B cell (primary cell): ENCODE measurements around the gene NUAK1. TPM values are rescaled to one million over a fixed set of nuclear protein-coding genes. Genes with fewer than 3 reads are reported as not detected.

ENCODE experiments used
- ATAC-seq: fragments of 200-7000 bp; cut with Tn5 transposase; one replicate; pipeline ENCODE4 v1.10.0; 2021; ENCODE audit warnings: low read depth, mild to moderate bottlenecking, moderate number of reproducible peaks, moderate library complexity
- CTCF ChIA-PET: fragments of 350-600 bp; sonication (Branson Sonifier 250); formaldehyde crosslinking; loops from one replicate; lab custom pipeline; 2021; ENCODE audit warnings: antibody characterized with exemption, inconsistent platforms; lab: Charles Lee
- POLR2A ChIA-PET: fragments of 350-600 bp; sonication (Branson Sonifier 250); formaldehyde crosslinking; loops from one replicate; lab custom pipeline; 2021; ENCODE audit warnings: antibody characterized with exemption; lab: Charles Lee
- DNase-seq: peaks from one replicate; pipeline ENCODE4 v3.0.0; 2013
- H2AFZ ChIP-seq: 2 replicates; pipeline ENCODE4 v1.6.1; 2012; ENCODE audit warnings: mild to moderate bottlenecking, low read depth, low read length; ENCODE audit not compliant: insufficient read depth, poor library complexity, severe bottlenecking
- H3K27ac ChIP-seq, 2 donors: 1 replicate in 1 of 2; 2 replicates in 1 of 2; pipeline ENCODE4 v1.5.1; 2012 to 2013; ENCODE audit warnings: low read length in 2 of 2, mild to moderate bottlenecking in 2 of 2, moderate library complexity in 1 of 2
- H3K27me3 ChIP-seq, 4 experiments: fragments of 200-600 bp in 1 of 4; sonication (generic) in 1 of 4; replicated peaks in 1 of 4; 1 replicate in 2 of 4; 2 replicates in 2 of 4; pipeline versions ENCODE4 v1.6.1 to v1.7.0; 2013 to 2016; ENCODE audit warnings: low read length in 3 of 4, mild to moderate bottlenecking in 2 of 4, mixed read lengths in 1 of 4, moderate library complexity in 1 of 4; ENCODE audit not compliant: insufficient read depth in 4 of 4, control insufficient read depth in 3 of 4; ENCODE audit errors: control extremely low read depth in 1 of 4
- H3K36me3 ChIP-seq, 2 experiments: replicated peaks in 1 of 2; 1 replicate in 1 of 2; 2 replicates in 1 of 2; pipeline versions ENCODE4 v1.6.1 to v1.7.1; 2013; ENCODE audit warnings: low read length in 1 of 2; ENCODE audit not compliant: insufficient read depth in 2 of 2, control insufficient read depth in 1 of 2; ENCODE audit errors: control extremely low read depth in 1 of 2, extremely low read depth in 1 of 2
- H3K4me1 ChIP-seq, 2 donors: fragments of 200-600 bp in 1 of 2; sonication (generic) in 1 of 2; 1 replicate in 1 of 2; 2 replicates in 1 of 2; pipeline versions ENCODE4 v1.5.1 to v1.6.1; 2013 to 2017; ENCODE audit warnings: low read length in 2 of 2; ENCODE audit not compliant: control insufficient read depth in 2 of 2, insufficient read depth in 2 of 2
- H3K4me2 ChIP-seq: replicated peaks from 2 replicates; pipeline ENCODE3; 2012; ENCODE audit warnings: mild to moderate bottlenecking, low read depth, low read length; ENCODE audit not compliant: poor library complexity, severe bottlenecking
- H3K4me3 ChIP-seq, 5 experiments: fragments of 200-600 bp in 1 of 5; sonication (generic) in 1 of 5; 1 replicate in 3 of 5; 2 replicates in 2 of 5; pipeline versions ENCODE4 v1.5.1 to v1.7.0; 2011 to 2016; ENCODE audit warnings: low read length in 4 of 5, mild to moderate bottlenecking in 4 of 5, low read depth in 2 of 5, control low read depth in 1 of 5, moderate library complexity in 1 of 5; ENCODE audit not compliant: insufficient read depth in 1 of 5; ENCODE audit errors: control extremely low read depth in 1 of 5, extremely low read depth in 1 of 5
- H3K79me2 ChIP-seq: fragments of 200-600 bp; sonication (generic); one replicate; pipeline ENCODE4 v1.6.0; 2016; ENCODE audit warnings: low read length; ENCODE audit not compliant: control insufficient read depth, insufficient read depth
- H3K9ac ChIP-seq: fragments of 200-600 bp; sonication (generic); 2 replicates; pipeline ENCODE4 v1.6.1; 2017; ENCODE audit warnings: mild to moderate bottlenecking, low read length, moderate library complexity
- H3K9me3 ChIP-seq, 3 donors: one replicate each; pipeline versions ENCODE4 v1.6.1 to v1.7.1; 2013; ENCODE audit warnings: low read length in 2 of 3; ENCODE audit not compliant: control insufficient read depth in 2 of 3, insufficient read depth in 1 of 3; ENCODE audit errors: control extremely low read depth in 1 of 3
- H4K20me1 ChIP-seq: 2 replicates; pipeline ENCODE4 v1.6.0; 2012; ENCODE audit warnings: mild to moderate bottlenecking, low read length; ENCODE audit not compliant: insufficient read depth, control insufficient read depth, poor library complexity, severe bottlenecking
- H3K27ac Mint-ChIP-seq: one replicate; pipeline ENCODE4 v1.8.0; 2021; ENCODE audit warnings: mixed read lengths
- H3K27me3 Mint-ChIP-seq: one replicate; pipeline ENCODE4 v1.8.0; 2021; ENCODE audit warnings: mixed read lengths
- H3K4me1 Mint-ChIP-seq: one replicate; pipeline ENCODE4 v1.8.0; 2021; ENCODE audit warnings: mixed read lengths
- H3K4me3 Mint-ChIP-seq: one replicate; pipeline ENCODE4 v1.8.0; 2021; ENCODE audit warnings: mixed read lengths
- H3K9me3 Mint-ChIP-seq: one replicate; pipeline ENCODE4 v1.8.0; 2022; ENCODE audit warnings: mixed read lengths; ENCODE audit not compliant: insufficient read depth
- CTCF ChIP-seq: fragments of 200-600 bp; IDR thresholded peaks from one replicate; pipeline ENCODE4 v1.8.0; 2022; ENCODE audit warnings: antibody characterized with exemption, mild to moderate bottlenecking
- EZH2 ChIP-seq: IDR thresholded peaks from 2 replicates; pipeline ENCODE4 v1.6.1; 2012; ENCODE audit warnings: borderline replicate concordance, low read depth, mild to moderate bottlenecking, moderate library complexity, low read length; ENCODE audit not compliant: insufficient read depth, poor library complexity, severe bottlenecking
- WGBS: methylation state at CpG from one replicate; pipeline ENCODE4 v1.1.5; 2013; ENCODE audit warnings: missing lambda C conversion rate; ENCODE audit not compliant: insufficient coverage; 5-methylcytosine and 5-hydroxymethylcytosine counted together
- intact Hi-C: fragments of 100-400 bp; cut with micrococcal nuclease; formaldehyde crosslinking; loops from one replicate; pipeline ENCODE4 v1.10.0; 2022
- polyA plus RNA-seq: library from polyadenylated mRNA; depleted of rRNA; stranded (reverse); fragments of >200 nt; gene quantifications from 2 replicates; pipeline ENCODE4 v1.2.3, GENCODE V29; 2012
- total RNA-seq, 2 donors: library from RNA; stranded (reverse); fragments of 120-200 nt in 1 of 2; gene quantifications; 1 replicate in 1 of 2; 2 replicates in 1 of 2; pipeline versions ENCODE4 v1.2.3 to v1.2.4, GENCODE V29; 2013 to 2022

The NUAK1 gene
- total and polyA plus RNA-seq, 2 donors (not counting 1 experiment from before 2014, with no cell fraction given): not detected

GRCh38 chr12:106046301-106046846 lies 92.4 kb downstream of the NUAK1 start:
- 84% methylated on average over 2 of the region's 4 CpGs for WGBS
- Histone ChIP-seq H3K4me1 (no peaks in the 10 kb centered on the region), H2AFZ (no peak overlapping the region), H3K4me2 (no peak overlapping the region), H3K79me2 (no peaks in the 10 kb centered on the region), H3K4me3 (no peak overlapping the region), H4K20me1 (no peaks in the 10 kb centered on the region), H3K36me3 (no peaks in the 10 kb centered on the region), H3K9me3 (no peaks in the 10 kb centered on the region), H3K27ac (no peak overlapping the region), H3K9ac (no peak overlapping the region), H3K27me3 (no peaks in the 10 kb centered on the region)
- intact Hi-C loops: no loop called here
- TF ChIP-seq EZH2: no peak
- no peak for TF ChIP-seq CTCF
- no peak for ATAC-seq
- CTCF ChIA-PET: no interaction called here
- H3K27me3 Mint-ChIP-seq: peaks cover 20% of the 10 kb centered on the region
- POLR2A ChIA-PET: no interaction called here
- no peak overlapping the region for H3K4me3 Mint-ChIP-seq
- DNase-seq: no peak
- no peaks in the 10 kb centered on the region for H3K4me1 Mint-ChIP-seq
- H3K27ac Mint-ChIP-seq: no peak overlapping the region
- no peaks in the 10 kb centered on the region for H3K9me3 Mint-ChIP-seq

GRCh38 chr12:106045251-106045674 lies 93.5 kb downstream of the NUAK1 start:
- H3K4me2 ChIP-seq: no peak overlapping the region
- H3K4me1 Mint-ChIP-seq: no peaks in the 10 kb centered on the region
- H3K9ac ChIP-seq: no peak overlapping the region
- no peaks in the 10 kb centered on the region for H3K36me3 ChIP-seq
- H3K27ac Mint-ChIP-seq: no peak overlapping the region
- TF ChIP-seq CTCF (no peak), EZH2 (no peak)
- ChIA-PET POLR2A (no interaction called here), CTCF (no interaction called here)
- peaks cover 20% of the 10 kb centered on the region for H3K27me3 Mint-ChIP-seq
- intact Hi-C loops: no loop called here
- H3K9me3 ChIP-seq: peaks cover 0 to 5% (median 0%) of the 10 kb centered on the region in 3 donors
- no peak overlapping the region for H3K27ac ChIP-seq
- no peak overlapping the region for H3K4me3 ChIP-seq
- H4K20me1 ChIP-seq: no peaks in the 10 kb centered on the region
- H3K4me3 Mint-ChIP-seq: no peak overlapping the region
- DNase-seq (no peak), ATAC-seq (no peak)
- no peaks in the 10 kb centered on the region for H3K27me3 ChIP-seq
- no peak overlapping the region for H2AFZ ChIP-seq
- H3K79me2 ChIP-seq: no peaks in the 10 kb centered on the region
- no peaks in the 10 kb centered on the region for H3K4me1 ChIP-seq
- 100% methylated on average over 1 of the region's 4 CpGs for WGBS
- no peaks in the 10 kb centered on the region for H3K9me3 Mint-ChIP-seq
